Body of pancreas (tissue), 4 donors: ENCODE data around the gene SAV1. TPM values are rescaled to one million over a fixed set of nuclear protein-coding genes. Genes with fewer than 3 reads are reported as not detected.
"Not testable (repeated sequence)": the region's sequence is repeated elsewhere in the genome, so short reads cannot be mapped to it uniquely, and the experiment has no call there.

ENCODE experiments used
- ATAC-seq: fragments of 150-250 bp; one replicate; pipeline ENCODE4 v1.9.1; 2016
- DNase-seq, 4 donors: peaks; one replicate each; pipeline ENCODE4 v3.0.0-alpha.2; 2019
- H3K27ac ChIP-seq, 4 donors: fragments of 200-600 bp; sonication (generic); 1 replicate in 3 of 4; 2 replicates in 1 of 4; pipeline versions ENCODE4 v1.5.1 to v1.6.1; 2016 to 2019; ENCODE audit warnings: mild to moderate bottlenecking in 1 of 4, mixed read lengths in 1 of 4, moderate library complexity in 1 of 4
- H3K27me3 ChIP-seq, 2 donors: fragments of 200-600 bp; sonication (generic); one replicate each; pipeline ENCODE4 v1.6.0; 2016; ENCODE audit warnings: mild to moderate bottlenecking in 1 of 2
- H3K36me3 ChIP-seq, 2 donors: fragments of 200-600 bp; sonication (generic); replicated peaks in 1 of 2; 2 replicates each; pipeline ENCODE4 v1.5.1; 2016; ENCODE audit warnings: low read depth in 2 of 2; ENCODE audit not compliant: insufficient read depth in 1 of 2
- H3K4me1 ChIP-seq: fragments of 200-600 bp; sonication (generic); one replicate; pipeline ENCODE4 v1.6.0; 2016
- H3K4me3 ChIP-seq, 2 donors: fragments of 200-600 bp; sonication (generic); 1 replicate in 1 of 2; 2 replicates in 1 of 2; pipeline ENCODE4 v1.5.1; 2016 to 2019
- H3K9me3 ChIP-seq, 3 donors: fragments of 200-600 bp; sonication (generic); 1 replicate in 2 of 3; 2 replicates in 1 of 3; pipeline ENCODE4 v1.5.1; 2016
- CTCF ChIP-seq, 7 experiments: fragments of 450-650 bp in 4 of 7; fragments of 200-600 bp in 3 of 7; sonication (generic) in 3 of 7; IDR thresholded peaks; one replicate each; pipeline ENCODE4 v1.5.1; 2016 to 2019; ENCODE audit warnings: antibody characterized with exemption in 7 of 7
- POLR2A ChIP-seq, 3 donors: fragments of 450-650 bp; IDR thresholded peaks; one replicate each; pipeline ENCODE4 v1.6.1; 2016; ENCODE audit warnings: antibody characterized with exemption in 3 of 3, mild to moderate bottlenecking in 2 of 3
- WGBS, 2 donors: methylation state at CpG; one replicate each; pipeline ENCODE4 v1.1.5; 2017; 5-methylcytosine and 5-hydroxymethylcytosine counted together
- intact Hi-C: fragments of 100-400 bp; cut with DNase I; formaldehyde crosslinking; loops from one replicate; pipeline ENCODE4 v1.15.1; 2023
- total RNA-seq, 2 donors: library from RNA; depleted of rRNA; stranded (reverse); fragments of >200 nt; gene quantifications; one replicate each; pipeline ENCODE4 v1.1.0, GENCODE V29; 2016

SAV1 gene
- total RNA-seq, 2 donors from 2014 or later: 55.0 to 94.9 TPM

- TF ChIP-seq CTCF (IDR thresholded peaks at IDR 0.05) (no peak), POLR2A (IDR thresholded peaks at IDR 0.05) (no peak)
- WGBS, 2 donors: 0 to 1% methylated on average over 17 to 25 of the region's 25 CpGs
- Histone ChIP-seq H3K9me3 (no peaks in the 10 kb centered on the region), H3K4me1 (peaks cover 33% of the 10 kb centered on the region), H3K36me3 (no peaks in the 10 kb centered on the region), H3K4me3 (peak overlapping the region; percentile 21 to 57), H3K27me3 (no peaks in the 10 kb centered on the region), H3K27ac (peak overlapping the region; percentile 89 to 99 (median 97))
- DNase-seq (peak; percentile 57 to 68 (median 58)), ATAC-seq (peak; percentile 62)
- intact Hi-C loops: no loop called here
Measured at GRCh38 chr14:50667684-50667995, 466 bp downstream of the SAV1 start.

DNA sequence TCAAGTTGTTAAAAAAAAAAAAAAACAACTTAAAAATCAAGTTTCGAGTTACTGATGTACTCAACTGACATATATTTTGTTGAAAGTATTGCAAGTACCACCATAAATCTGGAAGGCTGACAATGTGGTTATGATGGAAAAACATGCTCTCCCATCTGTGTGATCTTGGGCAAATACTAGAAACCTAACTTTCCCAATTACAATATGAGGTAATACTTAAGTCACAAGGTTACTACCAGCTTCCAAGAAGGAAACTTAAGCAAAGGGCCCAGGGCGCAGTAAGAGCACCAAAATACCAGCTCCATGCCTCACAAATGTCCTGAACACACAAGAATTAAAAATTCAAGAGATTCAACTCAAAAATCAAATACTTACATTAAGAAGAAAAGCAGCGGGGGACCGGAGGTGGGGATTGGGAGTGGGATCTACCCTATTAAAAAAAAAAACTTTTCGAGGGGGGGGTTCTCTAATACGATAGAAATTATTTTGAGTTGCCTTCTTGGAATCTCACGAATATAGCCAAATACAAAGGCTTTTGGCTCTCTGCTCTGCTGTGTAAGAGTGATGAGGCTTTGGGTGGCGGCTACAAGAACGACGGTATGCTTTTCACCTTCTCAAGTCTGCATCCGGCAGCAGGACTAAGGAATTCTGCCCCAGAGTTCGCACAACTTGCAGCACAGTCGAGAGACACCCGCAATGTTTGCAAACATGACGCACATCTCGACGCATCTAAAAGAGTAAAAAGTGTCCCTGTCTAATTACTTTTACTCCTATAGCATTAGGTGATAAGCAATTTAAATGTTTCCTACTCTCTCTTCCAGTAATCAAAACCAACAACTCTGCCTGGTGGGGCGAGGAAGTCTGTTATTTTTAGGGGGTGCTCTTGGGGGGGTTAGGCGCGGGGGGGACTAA lies 1.1 kb downstream of the SAV1 start:
- H3K27me3 ChIP-seq: no peaks in the 10 kb centered on the region
- ATAC-seq: peak; percentile 57
- intact Hi-C loops: no loop called here
- H3K36me3 ChIP-seq: no peaks in the 10 kb centered on the region
- H3K27ac ChIP-seq: peak overlapping the region; percentile 89 to 99 (median 97)
- H3K4me3 ChIP-seq: peak overlapping the region; percentile 21 to 57
- peak; percentile 56 to 70 (median 64) for DNase-seq
- H3K4me1 ChIP-seq: peaks cover 38% of the 10 kb centered on the region
- no peaks in the 10 kb centered on the region for H3K9me3 ChIP-seq
- TF ChIP-seq POLR2A (IDR thresholded peaks at IDR 0.05) (peak; percentile 34 to 86 (median 85)), CTCF (IDR thresholded peaks at IDR 0.05) (no peak)
- 1 to 2% methylated on average over 20 of the region's 20 CpGs for WGBS, 2 donors

DNA sequence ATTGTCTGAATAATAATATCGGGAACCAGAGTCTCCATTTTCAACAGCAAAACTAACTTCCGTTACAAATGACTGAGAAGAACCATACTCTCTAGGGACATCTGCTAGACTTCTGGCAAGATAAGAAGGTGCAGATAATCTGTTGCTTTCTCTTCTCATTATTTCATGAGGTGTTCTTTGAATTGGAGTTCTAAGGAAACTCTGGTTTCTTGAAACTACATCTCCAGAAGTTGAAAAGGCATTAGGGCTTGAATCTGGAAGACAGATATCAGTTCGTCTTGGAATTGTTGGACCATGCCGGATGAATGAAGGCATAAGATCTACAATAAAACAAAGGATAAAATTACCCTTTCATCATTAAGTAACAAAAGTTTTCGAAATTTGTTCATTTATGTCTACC lies 2.8 kb downstream of the SAV1 start:
- H3K9me3 ChIP-seq, H3K36me3 ChIP-seq, H3K27ac ChIP-seq, H3K27me3 ChIP-seq, DNase-seq, intact Hi-C loops, ATAC-seq, H3K4me3 ChIP-seq: not testable (repeated sequence)
- peaks cover 53% of the 10 kb centered on the region for H3K4me1 ChIP-seq
- 41 to 64% methylated on average over 5 of the region's 5 CpGs for WGBS, 2 donors

DNA sequence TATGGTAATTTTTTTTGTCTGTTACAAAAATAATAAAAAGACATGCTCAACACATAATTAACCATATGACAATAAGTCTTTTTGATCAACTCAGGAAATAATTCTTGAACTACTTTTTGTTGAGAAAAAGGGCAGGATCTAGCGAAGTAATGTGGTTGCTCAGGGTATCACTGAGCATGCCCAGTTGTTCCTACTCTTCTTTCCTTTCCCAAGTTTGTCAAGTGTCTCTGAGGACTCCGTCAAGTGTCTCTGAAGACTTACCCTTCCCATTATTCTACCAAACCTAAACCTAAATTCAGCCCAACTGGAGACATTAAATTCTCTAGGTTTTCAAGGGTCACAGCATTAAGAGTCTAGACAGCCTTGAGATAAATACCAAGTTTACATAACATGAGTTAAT lies 3.5 kb downstream of the SAV1 start:
- H3K9me3 ChIP-seq, H3K27ac ChIP-seq, intact Hi-C loops, H3K36me3 ChIP-seq, H3K27me3 ChIP-seq, H3K4me3 ChIP-seq, DNase-seq, ATAC-seq: not testable (repeated sequence)
- WGBS, 2 donors: 92 to 95% methylated on average over 2 of the region's 2 CpGs
- peaks cover 58% of the 10 kb centered on the region for H3K4me1 ChIP-seq

GRCh38 chr14:50659327-50659974 lies 8.7 kb downstream of the SAV1 start:
- TF ChIP-seq POLR2A (IDR thresholded peaks at IDR 0.05): no peak
- TF ChIP-seq CTCF (IDR thresholded peaks at IDR 0.05): no peak
- Histone ChIP-seq H3K9me3 (no peaks in the 10 kb centered on the region), H3K27me3 (no peaks in the 10 kb centered on the region), H3K4me1 (peaks cover 89% of the 10 kb centered on the region), H3K27ac (peak overlapping the region; percentile 21 to 81 (median 68)), H3K36me3 (no peaks in the 10 kb centered on the region), H3K4me3 (no peak overlapping the region)
- intact Hi-C loops: no loop called here
- DNase-seq (peak; percentile 72 to 81 (median 75)), ATAC-seq (peak; percentile 77)
- 53% methylated on average over 6 of the region's 6 CpGs for WGBS, 2 donors
